Progenitor cell of endocrine pancreas (in vitro differentiated cells): ENCODE results near the gene NCR3LG1. TPM values are rescaled to one million over a fixed set of nuclear protein-coding genes. Genes with fewer than 3 reads are reported as not detected.

ENCODE experiments used
- DNase-seq: peaks from one replicate; pipeline ENCODE4 v3.0.0; 2021; ENCODE audit warnings: low spot score; ENCODE audit not compliant: unreplicated experiment
- H3K27ac Mint-ChIP-seq: 2 replicates; pipeline ENCODE4 v1.8.0; 2021; ENCODE audit warnings: mild to moderate bottlenecking, moderate library complexity, mixed read lengths
- H3K27me3 Mint-ChIP-seq: 2 replicates; pipeline ENCODE4 v1.8.0; 2021; ENCODE audit warnings: mixed read lengths
- H3K36me3 Mint-ChIP-seq: 2 replicates; pipeline ENCODE4 v1.8.0; 2022; ENCODE audit warnings: mixed read lengths; ENCODE audit not compliant: insufficient read depth
- H3K4me1 Mint-ChIP-seq: 2 replicates; pipeline ENCODE4 v1.8.0; 2021; ENCODE audit warnings: low read depth, mixed read lengths
- H3K4me3 Mint-ChIP-seq: 2 replicates; pipeline ENCODE4 v1.8.0; 2021; ENCODE audit warnings: low read depth, mild to moderate bottlenecking, moderate library complexity, mixed read lengths
- H3K9me3 Mint-ChIP-seq: 2 replicates; pipeline ENCODE4 v1.8.0; 2021; ENCODE audit warnings: low read depth, mixed read lengths
- CTCF ChIP-seq: fragments of 200-600 bp; sonication (generic); IDR thresholded peaks from one replicate; pipeline ENCODE4 v1.5.0; 2021; ENCODE audit warnings: antibody characterized with exemption, mild to moderate bottlenecking; ENCODE audit not compliant: unreplicated experiment
- total RNA-seq: library from RNA; stranded (reverse); gene quantifications from 2 replicates; pipeline ENCODE4 v1.2.1, GENCODE V29; 2021

NCR3LG1 gene
- total RNA-seq, 1 donor from 2014 or later, result 1.3 TPM

- TF ChIP-seq CTCF, result no peak
- Mint-ChIP-seq H3K27me3 (peaks cover 14% of the 10 kb centered on the region), H3K4me1 (no peaks in the 10 kb centered on the region), H3K9me3 (no peaks in the 10 kb centered on the region), H3K27ac (no peak overlapping the region), H3K36me3 (no peaks in the 10 kb centered on the region), H3K4me3 (no peak overlapping the region)
- no peak for DNase-seq
These were observed 47.6 kb downstream of the NCR3LG1 start for GRCh38 chr11:17399236-17399635.

DNA sequence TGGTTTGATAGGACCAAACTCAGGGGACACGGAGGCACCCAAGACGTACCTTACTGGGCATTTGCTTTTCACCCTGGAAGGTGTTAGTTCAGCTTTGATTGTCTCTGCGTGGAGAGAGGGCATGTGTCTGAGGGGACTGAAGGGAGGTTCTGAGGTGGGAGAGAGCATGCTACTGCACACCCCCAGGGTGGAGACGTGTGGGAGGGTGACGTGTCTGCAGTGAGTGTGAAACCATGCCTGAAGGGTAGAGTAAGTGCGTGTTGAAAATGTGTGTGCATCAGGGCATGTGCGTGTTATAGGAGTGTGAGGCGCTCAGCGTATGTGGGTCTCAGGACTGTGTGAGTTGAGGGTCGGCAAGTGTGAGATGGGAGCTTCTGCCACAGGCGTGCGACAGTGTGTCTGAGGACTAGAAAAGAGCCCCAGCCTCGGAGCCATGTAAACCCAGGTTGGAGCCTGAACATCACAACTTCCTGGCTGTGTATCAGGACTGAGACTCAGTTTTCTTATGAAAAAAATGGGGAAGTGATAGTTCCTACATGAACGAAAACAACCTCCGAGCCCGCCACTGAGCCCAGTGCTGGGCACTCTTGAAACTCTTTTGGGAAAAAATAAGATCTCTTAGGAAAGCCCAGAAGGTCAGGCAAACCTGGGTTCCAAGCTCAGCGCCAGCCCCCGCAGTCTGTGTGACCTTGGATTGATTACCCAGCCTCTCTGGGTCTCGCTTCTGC is 48.6 kb downstream of the NCR3LG1 start:
- H3K27me3 Mint-ChIP-seq, result peaks cover 14% of the 10 kb centered on the region
- TF ChIP-seq CTCF, result no peak
- no peak overlapping the region for H3K4me3 Mint-ChIP-seq
- DNase-seq, result no peak
- H3K36me3 Mint-ChIP-seq, result no peaks in the 10 kb centered on the region
- H3K4me1 Mint-ChIP-seq, result no peaks in the 10 kb centered on the region
- H3K27ac Mint-ChIP-seq, result no peak overlapping the region
- no peaks in the 10 kb centered on the region for H3K9me3 Mint-ChIP-seq

DNA sequence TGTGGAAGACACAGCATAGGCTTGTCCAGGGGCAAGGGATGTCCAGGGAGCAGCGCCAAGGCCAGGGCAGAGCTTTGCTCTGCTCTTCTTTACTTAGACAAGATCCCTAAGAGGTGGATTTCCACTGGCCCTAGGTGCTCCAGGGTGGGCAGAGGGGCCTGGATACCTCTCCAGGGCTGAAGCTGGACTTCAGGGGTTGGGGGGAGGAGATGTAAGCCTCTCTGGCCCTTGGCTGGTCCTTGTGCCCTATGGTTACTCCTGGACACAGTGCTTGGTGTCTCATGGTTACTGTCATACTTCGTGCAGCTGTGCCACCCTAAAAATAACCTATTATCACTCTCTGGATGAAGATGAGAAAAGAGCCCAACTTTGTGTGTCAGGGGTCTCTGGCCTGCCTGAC is 49.7 kb downstream of the NCR3LG1 start:
- Mint-ChIP-seq H3K9me3 (no peaks in the 10 kb centered on the region), H3K36me3 (no peaks in the 10 kb centered on the region), H3K27ac (no peak overlapping the region), H3K4me1 (peaks cover 4% of the 10 kb centered on the region), H3K27me3 (peaks cover 14% of the 10 kb centered on the region), H3K4me3 (no peak overlapping the region)
- DNase-seq, result no peak
- no peak for TF ChIP-seq CTCF

DNA sequence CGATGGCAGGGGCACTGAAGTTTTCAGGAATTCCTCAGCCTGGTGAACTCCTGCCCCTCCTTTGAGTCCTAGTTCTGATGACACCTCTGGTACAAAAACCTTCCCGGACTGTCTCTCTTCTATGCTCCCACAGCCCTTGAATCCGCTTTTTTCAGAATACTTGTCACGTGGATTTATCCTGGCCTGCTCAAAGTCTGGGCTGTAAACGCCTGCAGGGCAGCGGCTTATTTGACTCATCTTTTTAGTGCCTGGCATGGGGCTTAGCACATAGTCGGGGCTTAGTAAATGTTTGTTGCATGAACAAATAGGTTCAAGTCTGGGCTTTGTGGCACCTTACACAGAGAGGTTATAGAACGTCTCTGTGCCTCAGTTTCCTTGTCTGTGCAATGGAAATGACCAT is 50.2 kb downstream of the NCR3LG1 start:
- Mint-ChIP-seq H3K9me3 (no peaks in the 10 kb centered on the region), H3K4me3 (no peak overlapping the region), H3K27me3 (peaks cover 14% of the 10 kb centered on the region), H3K27ac (no peak overlapping the region), H3K36me3 (no peaks in the 10 kb centered on the region), H3K4me1 (peaks cover 4% of the 10 kb centered on the region)
- no peak for DNase-seq
- no peak for TF ChIP-seq CTCF

GRCh38 chr11:17402486-17402885 is 50.9 kb downstream of the NCR3LG1 start:
- Mint-ChIP-seq H3K4me3 (no peak overlapping the region), H3K27ac (no peak overlapping the region), H3K9me3 (no peaks in the 10 kb centered on the region), H3K36me3 (no peaks in the 10 kb centered on the region), H3K4me1 (peaks cover 4% of the 10 kb centered on the region), H3K27me3 (peaks cover 14% of the 10 kb centered on the region)
- no peak for DNase-seq
- no peak for TF ChIP-seq CTCF
